Osteoblast (primary cell): Measurements from ENCODE around the gene PITPNC1. TPM values are rescaled to one million over a fixed set of nuclear protein-coding genes. Genes with fewer than 3 reads are reported as not detected.

Experiments used
- DNase-seq: peaks from one replicate; pipeline ENCODE4 v3.0.0; 2011; ENCODE audit warnings: low spot score, mixed read lengths; ENCODE audit not compliant: insufficient read length; ENCODE audit errors: missing footprints
- H2AFZ ChIP-seq: 2 replicates; pipeline ENCODE4 v1.6.0; 2011; ENCODE audit warnings: mild to moderate bottlenecking, low read length
- H3K27ac ChIP-seq: 2 replicates; pipeline ENCODE4 v1.5.1; 2011; ENCODE audit warnings: mild to moderate bottlenecking, low read depth, low read length, moderate library complexity
- H3K27me3 ChIP-seq: 2 replicates; pipeline ENCODE4 v1.6.0; 2012; ENCODE audit warnings: mild to moderate bottlenecking, control low read depth, inconsistent platforms, low read length, moderate library complexity; ENCODE audit not compliant: insufficient read depth
- H3K36me3 ChIP-seq: 2 replicates; pipeline ENCODE4 v1.5.1; 2011; ENCODE audit warnings: mild to moderate bottlenecking, low read length, control low read depth, moderate library complexity; ENCODE audit not compliant: insufficient read depth
- H3K4me1 ChIP-seq: 2 replicates; pipeline ENCODE4 v1.5.1; 2011; ENCODE audit warnings: mild to moderate bottlenecking, low read length, control low read depth, moderate library complexity; ENCODE audit not compliant: insufficient read depth
- H3K4me2 ChIP-seq: 2 replicates; pipeline ENCODE4 v1.6.0; 2011; ENCODE audit warnings: mild to moderate bottlenecking, low read length; ENCODE audit not compliant: insufficient read depth
- H3K4me3 ChIP-seq: fragments of 200-600 bp; sonication (generic); 3 replicates; pipeline ENCODE4 v1.5.1; 2012; ENCODE audit warnings: mild to moderate bottlenecking, low read length, inconsistent platforms; ENCODE audit not compliant: insufficient read depth
- H3K79me2 ChIP-seq: 2 replicates; pipeline ENCODE4 v1.6.0; 2012; ENCODE audit warnings: mild to moderate bottlenecking, low read length, control low read depth, inconsistent platforms; ENCODE audit not compliant: insufficient read depth
- H3K9me3 ChIP-seq: 2 replicates; pipeline ENCODE4 v1.5.1; 2011; ENCODE audit warnings: low read depth, low read length, control low read depth
- H4K20me1 ChIP-seq: 2 replicates; pipeline ENCODE4 v1.6.0; 2012; ENCODE audit warnings: mild to moderate bottlenecking, low read length, control low read depth; ENCODE audit not compliant: insufficient read depth
- total RNA-seq: library from RNA; depleted of rRNA; stranded (reverse); fragments of >200 nt; gene quantifications from 2 replicates; pipeline ENCODE4 v1.2.3, GENCODE V29; 2012
- TF ChIP-seq, protein P1 (sequence below): IDR thresholded peaks from 2 replicates; pipeline ENCODE4 v1.5.1; 2011; ENCODE audit warnings: mild to moderate bottlenecking, low read depth, low read length, moderate library complexity; ENCODE audit errors: extremely low read depth

Gene PITPNC1
- total RNA-seq, 1 donor, result 6.2 TPM

DNA sequence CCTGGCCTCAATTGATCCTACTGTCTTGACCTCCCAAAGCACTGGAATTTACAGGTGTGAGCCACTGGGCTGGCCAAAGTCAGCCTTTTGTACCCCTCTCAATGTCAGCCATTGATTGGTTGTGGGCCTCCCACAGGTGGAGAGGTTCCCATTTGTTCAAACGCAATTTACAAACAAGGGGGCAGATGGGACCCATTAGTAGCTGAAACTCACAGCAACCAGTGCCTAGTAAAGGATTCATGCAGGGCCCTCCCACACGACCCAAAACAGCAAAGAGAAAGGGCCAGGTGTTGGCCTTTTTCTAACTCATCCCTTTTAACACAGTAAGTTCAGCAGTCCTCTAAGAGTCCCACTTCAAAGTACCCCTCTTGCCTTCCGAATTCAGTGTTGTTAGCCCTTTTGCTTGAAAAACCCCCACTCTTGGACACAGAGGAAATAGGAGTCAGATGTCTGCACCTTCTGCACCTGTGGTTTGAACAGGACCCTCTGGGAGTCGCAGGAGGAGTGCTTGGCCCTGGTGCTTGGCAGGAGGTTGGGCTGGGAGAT is 89.2 kb downstream of the PITPNC1 start:
- Histone ChIP-seq H2AFZ (no peak overlapping the region), H3K36me3 (no peaks in the 10 kb centered on the region), H3K4me2 (no peak overlapping the region), H3K27me3 (no peaks in the 10 kb centered on the region), H4K20me1 (no peaks in the 10 kb centered on the region), H3K9me3 (no peaks in the 10 kb centered on the region), H3K79me2 (no peaks in the 10 kb centered on the region), H3K4me1 (no peaks in the 10 kb centered on the region), H3K4me3 (no peak overlapping the region), H3K27ac (no peak overlapping the region)
- TF ChIP-seq, protein P1, sequence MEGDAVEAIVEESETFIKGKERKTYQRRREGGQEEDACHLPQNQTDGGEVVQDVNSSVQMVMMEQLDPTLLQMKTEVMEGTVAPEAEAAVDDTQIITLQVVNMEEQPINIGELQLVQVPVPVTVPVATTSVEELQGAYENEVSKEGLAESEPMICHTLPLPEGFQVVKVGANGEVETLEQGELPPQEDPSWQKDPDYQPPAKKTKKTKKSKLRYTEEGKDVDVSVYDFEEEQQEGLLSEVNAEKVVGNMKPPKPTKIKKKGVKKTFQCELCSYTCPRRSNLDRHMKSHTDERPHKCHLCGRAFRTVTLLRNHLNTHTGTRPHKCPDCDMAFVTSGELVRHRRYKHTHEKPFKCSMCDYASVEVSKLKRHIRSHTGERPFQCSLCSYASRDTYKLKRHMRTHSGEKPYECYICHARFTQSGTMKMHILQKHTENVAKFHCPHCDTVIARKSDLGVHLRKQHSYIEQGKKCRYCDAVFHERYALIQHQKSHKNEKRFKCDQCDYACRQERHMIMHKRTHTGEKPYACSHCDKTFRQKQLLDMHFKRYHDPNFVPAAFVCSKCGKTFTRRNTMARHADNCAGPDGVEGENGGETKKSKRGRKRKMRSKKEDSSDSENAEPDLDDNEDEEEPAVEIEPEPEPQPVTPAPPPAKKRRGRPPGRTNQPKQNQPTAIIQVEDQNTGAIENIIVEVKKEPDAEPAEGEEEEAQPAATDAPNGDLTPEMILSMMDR, result no peak
- no peak for DNase-seq

DNA sequence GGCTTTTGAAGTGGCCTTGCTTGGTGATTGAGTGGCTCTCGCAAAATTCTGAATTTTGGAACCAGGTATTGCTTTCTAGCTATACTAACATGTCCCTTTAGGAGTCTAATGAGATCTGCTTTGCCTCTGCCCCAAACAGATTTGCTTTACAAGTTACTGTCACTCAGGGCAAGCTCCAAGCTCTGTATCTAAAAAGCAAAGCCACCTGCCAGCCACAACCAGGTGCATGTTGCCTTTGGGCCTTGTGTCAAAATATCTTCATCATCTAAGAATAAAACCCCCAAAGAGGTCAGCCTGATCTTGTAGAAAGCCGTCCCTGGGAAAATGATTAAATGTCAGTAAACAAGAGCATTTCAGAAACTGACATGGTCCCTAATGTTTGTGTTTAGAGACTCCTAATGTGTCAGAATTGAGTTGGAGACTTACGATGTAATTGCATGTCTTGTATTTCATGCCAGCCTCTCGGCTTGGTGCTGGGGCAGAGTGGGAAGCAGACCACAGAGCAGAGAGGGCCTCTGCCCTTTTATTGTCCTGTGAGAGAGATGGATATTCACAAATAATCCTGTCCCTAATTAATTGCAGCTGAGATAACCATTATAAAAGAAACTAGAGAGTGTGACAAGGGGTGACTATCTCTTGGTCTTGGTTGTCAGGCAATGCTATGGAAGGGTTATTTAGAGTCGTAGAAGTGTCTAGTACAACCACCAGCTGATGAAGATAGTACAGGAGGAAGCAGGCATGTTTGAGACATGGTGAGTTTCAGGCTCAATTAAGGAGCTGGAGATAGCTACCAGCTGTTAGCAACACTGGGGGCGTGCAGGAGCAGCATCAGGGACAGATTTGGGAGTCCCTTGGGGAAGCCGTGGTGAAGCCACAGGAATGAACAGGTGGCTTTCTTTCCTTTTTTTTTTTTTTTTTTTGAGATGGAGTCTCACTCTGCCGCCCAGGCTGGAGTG is 90.7 kb downstream of the PITPNC1 start:
- H3K79me2 ChIP-seq, result no peaks in the 10 kb centered on the region
- H3K4me3 ChIP-seq, result no peak overlapping the region
- H2AFZ ChIP-seq, result no peak overlapping the region
- H3K4me1 ChIP-seq, result no peaks in the 10 kb centered on the region
- H3K27me3 ChIP-seq, result no peaks in the 10 kb centered on the region
- H3K4me2 ChIP-seq, result no peak overlapping the region
- no peaks in the 10 kb centered on the region for H4K20me1 ChIP-seq
- TF ChIP-seq, protein P1, result no peak
- no peaks in the 10 kb centered on the region for H3K36me3 ChIP-seq
- H3K9me3 ChIP-seq, result no peaks in the 10 kb centered on the region
- DNase-seq, result no peak
- no peak overlapping the region for H3K27ac ChIP-seq

DNA sequence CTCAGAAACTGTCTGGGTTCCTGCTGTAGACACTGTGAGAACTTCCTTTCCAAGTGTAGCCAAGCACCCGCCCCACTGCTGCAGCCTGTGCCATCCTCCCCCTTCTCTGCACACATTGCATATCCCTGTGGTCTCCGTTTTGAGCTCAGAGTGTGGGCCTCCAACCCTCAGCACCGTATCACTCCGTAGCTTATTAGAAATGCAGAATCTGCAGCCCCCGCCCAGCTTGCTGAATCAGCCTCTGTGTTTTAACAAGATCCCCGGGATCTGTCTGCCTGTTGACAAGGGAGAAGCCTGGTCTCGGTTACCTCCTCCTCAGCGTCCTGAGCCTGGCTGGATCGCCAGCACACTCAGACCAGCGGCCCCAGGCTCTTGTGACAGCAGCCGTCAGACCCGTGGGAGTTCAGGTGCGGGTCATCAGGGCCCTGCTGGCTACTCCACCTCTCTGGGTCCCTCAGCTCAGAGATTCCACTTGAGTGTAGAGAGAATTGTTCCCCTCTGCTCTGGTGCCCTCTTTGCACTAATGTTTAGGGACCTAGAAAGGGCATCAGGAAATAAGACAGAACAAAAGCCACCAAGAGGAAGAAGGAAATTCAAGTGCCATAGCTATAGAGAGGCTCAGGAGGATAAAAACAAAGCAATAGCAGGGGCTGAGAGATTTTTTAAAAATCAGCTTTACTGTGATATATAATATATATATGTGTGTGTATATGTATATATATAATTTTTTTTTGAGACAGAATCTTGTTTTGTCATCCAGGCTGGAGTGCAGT is 92.3 kb downstream of the PITPNC1 start:
- peaks cover 8% of the 10 kb centered on the region for H3K4me1 ChIP-seq
- no peak for DNase-seq
- no peaks in the 10 kb centered on the region for H3K27me3 ChIP-seq
- H2AFZ ChIP-seq, result peak overlapping the region; percentile 48
- H4K20me1 ChIP-seq, result no peaks in the 10 kb centered on the region
- TF ChIP-seq, protein P1, result no peak
- no peaks in the 10 kb centered on the region for H3K79me2 ChIP-seq
- H3K4me2 ChIP-seq, result no peak overlapping the region
- no peak overlapping the region for H3K4me3 ChIP-seq
- H3K27ac ChIP-seq, result no peak overlapping the region
- H3K9me3 ChIP-seq, result no peaks in the 10 kb centered on the region
- H3K36me3 ChIP-seq, result no peaks in the 10 kb centered on the region
